ENCODE measurements around the gene RACK1.
A peak's percentile ranks its signal among the peaks of the same experiment; 100 is the strongest.
"Not testable (repeated sequence)": the region's sequence is repeated elsewhere in the genome, so short reads cannot be mapped to it uniquely, and the experiment has no call there.

RACK1 gene

GRCh38 chr5:181214249-181214648 is 29.5 kb downstream of the RACK1 start:
- not testable (repeated sequence) for DNase-seq (ENCODE audit: low read depth in 2 of 2)

- no peak for DNase-seq (ENCODE audit: low read depth in 2 of 2)
These were observed 30.8 kb downstream of the RACK1 start for GRCh38 chr5:181212934-181213333.

- DNase-seq (ENCODE audit: low read depth in 2 of 2) = no peak
These were observed 31.6 kb downstream of the RACK1 start for GRCh38 chr5:181212080-181212479.

DNA sequence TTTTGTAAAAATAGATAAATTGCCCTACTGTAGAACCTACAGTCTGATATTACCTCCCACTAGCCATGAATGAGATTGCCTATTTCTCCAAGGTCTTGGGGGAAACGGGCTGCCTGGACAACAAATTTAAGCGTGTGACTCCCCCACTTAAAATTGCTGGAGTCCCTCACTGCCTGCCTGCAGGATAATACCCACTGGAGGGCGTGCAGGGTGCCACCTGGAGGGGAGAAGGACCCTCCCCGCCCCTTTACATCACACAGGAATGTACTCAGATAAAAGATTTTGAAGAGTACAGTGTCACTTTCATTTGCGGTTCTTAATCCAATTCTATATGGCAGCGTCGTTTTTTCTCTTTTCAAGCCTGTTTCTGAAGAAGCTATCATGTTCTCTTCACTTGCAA is 32.5 kb downstream of the RACK1 start:
- DNase-seq (ENCODE audit: low read depth in 2 of 2) = no peak

DNA sequence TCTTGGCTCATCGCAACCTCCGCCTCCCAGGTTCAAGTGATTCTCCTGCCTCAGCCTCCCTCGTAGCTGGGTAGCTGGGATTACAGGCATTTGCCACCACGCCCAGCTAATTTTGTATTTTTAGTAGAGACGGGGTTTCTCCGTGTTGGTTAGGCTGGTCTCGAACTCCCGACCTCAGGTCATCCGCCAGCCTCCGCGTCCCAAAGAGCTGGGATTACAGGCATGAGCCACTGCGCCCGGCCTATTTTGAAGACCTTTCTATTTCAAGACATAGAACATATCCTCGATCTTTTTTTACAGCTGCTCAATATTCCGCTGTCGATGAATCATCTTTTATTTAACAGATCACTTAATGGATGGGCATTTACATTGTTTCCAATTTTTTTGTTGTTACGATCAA is 33.0 kb downstream of the RACK1 start:
- not testable (repeated sequence) for DNase-seq (ENCODE audit: low read depth in 2 of 2)

DNA sequence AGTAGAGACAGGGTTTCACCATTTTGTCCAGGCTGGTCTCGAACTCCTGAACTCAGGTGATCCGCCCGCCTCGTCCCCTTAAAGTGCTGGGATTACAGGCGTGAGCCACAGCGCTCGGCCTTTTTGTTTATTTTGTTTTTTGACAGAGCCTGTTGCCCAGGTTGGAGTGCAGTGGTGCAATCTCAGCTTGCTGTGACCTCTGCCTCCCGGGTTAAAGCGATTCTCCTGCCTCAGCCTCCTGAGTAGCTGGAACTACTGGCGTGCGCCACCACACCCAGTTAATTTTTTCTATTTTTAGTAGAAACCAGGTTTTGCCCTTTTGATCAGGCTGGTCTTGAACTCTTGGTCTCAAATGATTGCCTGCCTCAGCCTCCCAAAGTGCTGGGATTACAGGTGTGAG is 33.6 kb downstream of the RACK1 start:
- not testable (repeated sequence) for DNase-seq (ENCODE audit: low read depth in 2 of 2)

DNA sequence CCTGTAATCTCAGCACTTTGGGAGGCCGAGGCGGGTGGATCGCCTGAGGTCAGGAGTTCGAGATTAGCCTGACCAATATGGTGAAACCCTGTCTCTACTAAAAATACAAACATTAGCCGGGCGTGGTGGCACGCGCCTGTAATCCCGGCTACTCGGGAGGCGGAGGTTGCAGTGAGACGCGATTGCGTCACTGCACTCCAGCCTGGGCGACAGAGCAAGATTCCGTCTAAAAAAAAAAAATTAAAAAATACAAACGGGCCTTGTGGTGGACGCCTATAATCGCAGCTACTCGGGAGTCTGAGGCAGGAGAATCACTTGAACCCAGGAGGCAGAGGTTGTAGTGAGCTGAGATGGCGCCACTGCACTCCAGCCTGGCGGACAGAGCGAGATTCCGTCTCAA is 34.7 kb downstream of the RACK1 start:
- not testable (repeated sequence) for DNase-seq (ENCODE audit: low read depth in 2 of 2)

DNA sequence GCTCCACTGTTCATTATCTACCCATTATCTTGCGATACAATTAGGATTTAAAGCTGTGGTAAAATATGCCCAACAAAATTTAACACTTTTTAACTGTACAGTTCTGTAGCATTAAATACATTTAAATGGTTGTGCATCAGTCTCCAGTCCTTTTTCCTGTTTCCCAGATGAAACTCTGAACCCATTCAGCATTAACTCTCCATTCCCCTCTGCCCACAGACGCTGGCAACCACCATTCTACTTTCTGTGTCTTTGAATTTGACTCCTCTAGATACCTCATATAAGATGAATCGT is 35.8 kb downstream of the RACK1 start:
- DNase-seq (ENCODE audit: low read depth in 2 of 2) = no peak

- peak; percentile 80 to 81 for DNase-seq (ENCODE audit: low read depth in 2 of 2)
These were observed 36.3 kb downstream of the RACK1 start for GRCh38 chr5:181207214-181207959.

DNA sequence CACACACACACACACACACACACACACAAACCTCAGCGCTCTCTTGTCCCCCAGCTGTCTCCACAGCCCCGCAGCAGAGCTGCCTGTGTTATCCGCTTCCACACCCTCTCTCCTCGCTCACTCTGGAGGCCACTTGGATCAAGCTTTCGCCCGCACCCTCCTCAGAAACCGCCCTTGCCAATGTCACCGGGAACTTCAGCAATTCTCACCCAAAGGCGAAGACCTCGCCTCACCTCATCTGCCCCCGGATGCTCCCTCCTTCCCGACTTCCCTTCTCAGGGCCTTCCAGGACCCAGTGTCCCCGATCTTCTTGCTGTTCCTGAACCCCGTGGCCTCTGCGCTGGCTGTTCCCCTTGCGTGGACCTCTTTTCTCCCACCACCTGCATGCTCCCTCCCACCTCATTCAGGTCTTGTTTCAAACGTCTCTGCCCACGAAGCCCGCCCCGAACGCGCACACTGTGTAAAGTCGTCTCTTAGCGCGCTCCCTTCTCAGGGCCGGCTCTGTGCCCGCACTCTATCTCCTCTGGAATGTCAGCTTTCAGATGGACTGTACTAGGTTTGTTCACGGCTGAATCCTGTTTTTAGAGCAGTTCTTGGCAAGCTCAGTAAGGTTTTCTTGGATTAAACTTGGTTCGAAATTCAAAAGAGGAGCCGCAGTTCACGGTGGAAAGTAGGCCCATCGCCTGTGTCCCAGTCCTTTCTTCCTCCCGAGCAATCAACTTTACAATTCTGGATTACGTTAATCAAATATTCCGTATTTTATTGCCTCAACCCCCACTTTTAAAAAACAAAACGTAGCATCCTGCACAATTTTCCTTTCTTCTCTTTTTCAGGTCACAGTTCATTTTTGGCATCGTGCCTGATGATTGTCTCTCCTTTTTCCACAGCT is 37.7 kb downstream of the RACK1 start:
- no peak for DNase-seq (ENCODE audit: low read depth in 2 of 2)

- no peak for DNase-seq (ENCODE audit: low read depth in 2 of 2)
These were observed 38.6 kb downstream of the RACK1 start, which contains the start of gene TRIM7 for GRCh38 chr5:181204826-181205760. TSS of gene TRIM7 (minus strand) at chr5:181205196. CDS start at chr5:181205110, 86 bp downstream.

DNA sequence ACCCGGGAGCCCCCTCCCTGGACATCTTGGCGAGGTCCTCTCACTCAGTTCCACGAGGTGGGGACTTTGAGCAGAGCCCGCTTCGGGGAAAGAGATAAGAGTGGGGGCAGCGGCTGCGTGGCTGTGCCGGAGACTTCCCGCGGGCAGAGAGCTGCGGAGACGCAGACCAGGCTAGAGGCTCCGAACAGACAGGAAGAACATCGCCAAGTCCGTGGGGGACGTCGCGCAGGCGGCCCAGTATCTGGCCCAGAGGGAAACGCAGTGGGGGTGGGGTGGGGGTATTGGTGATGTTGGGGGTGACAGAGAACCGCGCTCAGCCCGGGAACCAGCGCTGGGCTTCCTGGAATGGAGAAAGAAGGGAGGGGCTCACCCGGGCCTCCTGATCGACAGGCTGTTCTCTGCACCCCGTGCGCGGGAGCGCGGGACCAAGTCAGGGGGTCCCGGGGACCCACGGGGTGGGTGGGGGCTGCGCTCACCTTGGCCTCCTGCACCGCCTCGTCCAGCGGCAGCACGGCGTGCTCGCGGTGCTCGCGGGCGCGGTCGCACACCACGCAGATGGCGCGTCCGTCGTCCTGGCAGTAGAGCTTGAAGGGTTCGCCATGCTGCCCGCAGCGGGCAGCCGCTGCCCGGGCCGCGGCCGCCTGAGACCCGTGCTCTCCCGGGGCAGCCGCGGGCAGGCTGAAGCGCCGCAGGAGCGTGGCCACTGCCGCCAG is 39.4 kb downstream of the RACK1 start:
- DNase-seq (ENCODE audit: low read depth in 2 of 2) = no peak

DNA sequence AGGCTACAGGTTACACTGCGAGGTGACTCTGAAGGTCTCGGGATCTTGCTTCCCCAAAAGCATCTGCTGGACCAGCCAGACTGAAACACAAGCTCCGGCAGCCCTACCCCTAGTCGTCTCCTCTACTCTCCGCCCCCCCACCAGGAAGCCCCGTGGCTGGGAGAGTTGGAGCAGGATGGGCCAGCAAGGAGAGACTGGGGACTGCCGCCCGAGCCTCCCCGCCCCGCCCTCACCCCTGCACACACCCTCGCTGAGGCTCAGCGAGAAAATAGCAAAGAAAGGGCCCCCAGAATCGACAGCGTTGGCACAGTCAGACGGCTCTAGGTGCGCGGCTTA is 40.0 kb downstream of the RACK1 start:
- DNase-seq (ENCODE audit: low read depth in 2 of 2) = no peak

DNA sequence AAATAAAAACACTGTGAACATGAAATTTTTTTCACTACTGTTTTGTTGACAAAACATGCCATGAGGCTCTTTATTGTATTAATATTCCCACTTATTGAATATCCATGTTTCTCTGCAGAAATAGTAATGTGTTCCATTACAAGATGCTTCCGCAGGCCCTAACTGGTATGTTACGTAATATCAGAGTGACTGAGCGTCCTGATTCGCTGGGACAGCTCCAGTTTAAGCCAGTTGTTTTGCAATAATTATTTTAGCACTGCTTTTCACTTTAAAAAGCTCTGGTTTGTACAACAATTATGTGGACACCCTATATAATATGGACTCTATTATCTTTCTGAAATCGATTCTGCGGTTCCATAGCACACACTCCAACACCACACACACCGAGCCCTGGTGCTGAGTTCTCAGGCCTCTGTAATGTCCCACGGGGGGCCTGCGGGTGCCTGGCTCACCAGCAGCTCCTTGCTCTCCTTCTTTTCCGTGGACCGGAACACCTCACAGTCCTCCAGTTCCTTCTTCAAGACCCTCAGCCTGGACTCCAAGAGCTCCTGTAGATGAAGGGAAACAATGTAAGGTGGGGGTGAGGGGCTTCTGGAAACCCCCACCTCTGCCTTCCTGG is 40.5 kb downstream of the RACK1 start:
- no peak for DNase-seq (ENCODE audit: low read depth in 2 of 2)

- DNase-seq (ENCODE audit: low read depth in 2 of 2) = no peak
These were observed 42.9 kb downstream of the RACK1 start for GRCh38 chr5:181200816-181201215.

- no peak for DNase-seq (ENCODE audit: low read depth in 2 of 2)
These were observed 43.6 kb downstream of the RACK1 start for GRCh38 chr5:181199881-181200638.

DNA sequence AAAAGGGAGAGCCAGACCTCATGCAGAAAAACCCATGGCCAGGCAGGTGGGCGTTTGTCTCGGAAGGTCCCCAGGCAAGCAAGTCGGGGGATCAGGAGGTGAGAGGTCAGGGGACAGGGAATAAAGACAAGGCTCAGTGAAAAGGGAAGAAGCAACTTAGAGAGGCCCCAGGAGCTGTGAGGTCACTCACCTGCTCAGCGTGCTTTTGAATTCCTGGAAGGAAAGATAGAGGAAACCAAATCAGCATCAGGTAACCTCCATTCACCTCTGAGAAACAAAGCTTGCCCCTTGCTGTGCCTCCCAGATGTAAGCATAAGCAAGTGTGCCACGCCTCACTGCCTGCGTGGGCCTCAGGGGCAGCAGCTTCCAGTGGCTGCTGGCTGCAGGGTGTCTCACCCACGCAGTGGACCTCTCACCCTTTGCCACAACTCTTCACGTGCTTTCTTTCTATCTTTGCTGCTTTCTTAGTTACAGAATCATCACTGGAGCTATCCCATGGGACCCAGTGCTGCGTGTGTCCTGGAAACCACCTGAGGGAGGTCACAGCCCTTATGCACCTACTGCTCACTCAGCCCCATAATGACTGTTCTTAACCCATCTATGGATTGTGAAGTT is 44.7 kb downstream of the RACK1 start:
- DNase-seq (ENCODE audit: low read depth in 2 of 2) = no peak

DNA sequence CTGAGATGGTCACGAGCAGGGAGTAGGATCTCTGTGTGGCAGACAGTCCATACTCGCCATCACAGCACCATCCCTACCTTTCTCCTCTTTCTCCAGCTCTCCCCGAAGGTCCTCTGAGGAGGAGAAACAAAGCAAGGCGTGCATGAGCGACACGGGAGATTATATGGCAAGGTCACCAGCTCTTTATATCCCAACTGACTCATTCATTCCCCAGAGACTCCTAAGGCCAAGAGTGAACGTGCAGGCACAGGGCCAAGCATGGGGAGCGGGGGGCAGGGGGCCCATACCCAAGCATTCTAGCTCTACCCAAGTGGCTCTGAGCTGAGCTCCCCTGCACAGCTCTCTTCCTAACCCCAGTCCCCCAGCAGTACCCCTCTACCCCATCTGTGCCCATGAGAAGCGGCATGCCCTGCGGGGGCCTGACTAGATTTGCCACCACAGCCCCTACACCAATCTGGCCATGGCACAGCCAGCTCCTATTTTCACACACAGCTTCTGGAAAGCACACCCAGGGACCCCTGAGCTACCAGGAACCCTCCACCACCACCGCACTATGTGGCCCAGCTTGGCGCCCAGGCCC is 45.5 kb downstream of the RACK1 start:
- DNase-seq (ENCODE audit: low read depth in 2 of 2) = no peak

- no peak for DNase-seq (ENCODE audit: low read depth in 2 of 2)
These were observed 46.3 kb downstream of the RACK1 start for GRCh38 chr5:181197326-181197951.

All from fibroblast of skin of left biceps (primary cell).